Memory B cell (primary cell): Measurements from ENCODE around the gene ACTL7B.

Experiments
- ATAC-seq: fragments of 150-1000 bp; cut with Tn5 transposase; 2 replicates; pipeline ENCODE4 v1.10.0; 2021; ENCODE audit warnings: low read depth, mild to moderate bottlenecking, moderate library complexity
- DNase-seq, 2 donors: peaks; one replicate each; pipeline ENCODE4 v3.0.0; 2022; ENCODE audit warnings: low spot score in 2 of 2
- H3K27ac Mint-ChIP-seq: one replicate; pipeline ENCODE4 v1.8.0; 2022; ENCODE audit warnings: mild to moderate bottlenecking, moderate library complexity, mixed read lengths
- H3K27me3 Mint-ChIP-seq: one replicate; pipeline ENCODE4 v1.8.0; 2022; ENCODE audit warnings: mixed read lengths
- H3K36me3 Mint-ChIP-seq: one replicate; pipeline ENCODE4 v1.8.0; 2022; ENCODE audit warnings: mild to moderate bottlenecking, mixed read lengths
- H3K4me1 Mint-ChIP-seq: one replicate; pipeline ENCODE4 v1.8.0; 2022; ENCODE audit warnings: mixed read lengths
- H3K4me3 Mint-ChIP-seq: one replicate; pipeline ENCODE4 v1.8.0; 2022; ENCODE audit warnings: mild to moderate bottlenecking, moderate library complexity, mixed read lengths
- H3K9me3 Mint-ChIP-seq: one replicate; pipeline ENCODE4 v1.8.0; 2022; ENCODE audit warnings: mixed read lengths

The ACTL7B gene

GRCh38 chr9:108882052-108882888 lies 26.5 kb upstream of the ACTL7B start:
- no peaks in the 10 kb centered on the region for H3K4me1 Mint-ChIP-seq
- no peak overlapping the region for H3K4me3 Mint-ChIP-seq
- no peaks in the 10 kb centered on the region for H3K9me3 Mint-ChIP-seq
- ATAC-seq (no peak), DNase-seq (no peak)
- H3K36me3 Mint-ChIP-seq, result peaks cover 41% of the 10 kb centered on the region
- H3K27ac Mint-ChIP-seq, result peak overlapping the region; percentile 67
- H3K27me3 Mint-ChIP-seq, result no peaks in the 10 kb centered on the region

- Mint-ChIP-seq H3K4me3 (no peak overlapping the region), H3K9me3 (no peaks in the 10 kb centered on the region), H3K36me3 (peaks cover 47% of the 10 kb centered on the region), H3K27me3 (no peaks in the 10 kb centered on the region), H3K4me1 (no peaks in the 10 kb centered on the region), H3K27ac (no peak overlapping the region)
- no peak for DNase-seq
- ATAC-seq, result no peak
Measured at GRCh38 chr9:108880738-108881316, 25.0 kb upstream of the ACTL7B start.

GRCh38 chr9:108877524-108877923 lies 21.7 kb upstream of the ACTL7B start:
- DNase-seq (no peak), ATAC-seq (no peak)
- no peaks in the 10 kb centered on the region for H3K4me1 Mint-ChIP-seq
- peaks cover 43% of the 10 kb centered on the region for H3K36me3 Mint-ChIP-seq
- H3K27me3 Mint-ChIP-seq, result no peaks in the 10 kb centered on the region
- no peak overlapping the region for H3K27ac Mint-ChIP-seq
- H3K9me3 Mint-ChIP-seq, result no peaks in the 10 kb centered on the region
- H3K4me3 Mint-ChIP-seq, result no peak overlapping the region

DNA sequence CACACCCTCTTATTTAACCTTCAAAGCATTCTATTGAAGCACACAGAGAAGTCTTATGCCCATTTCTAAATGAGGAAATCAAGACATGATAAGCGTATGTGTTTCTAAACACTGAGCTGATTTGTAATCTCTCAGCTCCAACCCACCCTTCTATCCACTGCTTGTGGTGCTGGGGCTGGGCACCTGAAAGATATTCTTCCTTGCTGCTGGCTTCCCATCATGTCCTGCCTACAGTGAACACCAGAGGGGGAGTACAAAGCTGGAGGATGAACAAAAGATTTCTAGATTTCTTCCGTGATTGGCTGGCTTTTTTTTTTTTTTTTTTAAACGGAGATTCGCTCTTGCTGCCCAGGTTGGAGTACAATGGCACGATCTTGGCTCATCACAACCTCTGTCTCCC lies 20.6 kb upstream of the ACTL7B start:
- no peaks in the 10 kb centered on the region for H3K4me1 Mint-ChIP-seq
- H3K9me3 Mint-ChIP-seq, result peaks cover 2% of the 10 kb centered on the region
- H3K36me3 Mint-ChIP-seq, result peaks cover 45% of the 10 kb centered on the region
- H3K27ac Mint-ChIP-seq, result no peak overlapping the region
- ATAC-seq (no peak), DNase-seq (no peak)
- H3K4me3 Mint-ChIP-seq, result no peak overlapping the region
- H3K27me3 Mint-ChIP-seq, result no peaks in the 10 kb centered on the region

DNA sequence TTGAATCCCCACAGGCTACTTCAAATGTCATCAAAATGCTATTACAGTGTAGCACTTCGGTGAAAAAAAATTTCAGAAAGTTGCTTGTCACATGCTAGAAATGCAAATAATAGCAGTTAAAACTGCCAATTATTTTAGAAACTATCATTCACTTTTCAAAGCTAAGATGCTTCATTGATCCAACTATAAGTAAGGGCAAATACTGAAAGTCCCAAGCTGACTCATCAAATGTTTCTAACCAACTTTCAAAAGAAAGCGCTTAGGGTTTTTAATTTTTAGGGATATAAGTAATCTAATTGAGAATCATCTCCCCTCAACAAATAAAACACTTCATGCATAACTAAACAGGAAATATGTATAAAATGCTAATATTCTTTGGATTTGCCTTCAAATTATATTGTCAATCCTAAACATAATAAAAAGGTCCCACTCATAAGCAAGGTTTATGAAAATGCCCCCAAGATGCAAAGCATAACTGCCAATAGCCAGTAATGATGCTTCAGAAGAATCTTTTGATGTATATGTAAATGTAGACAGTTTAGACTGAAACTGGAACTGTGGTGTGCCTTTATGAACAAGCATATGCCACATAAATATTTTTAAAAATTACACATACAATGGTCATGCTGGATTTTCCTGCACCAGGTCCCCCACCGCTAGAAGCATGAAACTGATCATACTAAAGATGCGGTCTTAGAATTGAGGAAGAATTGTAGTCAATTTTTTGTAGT lies 18.4 kb upstream of the ACTL7B start:
- DNase-seq (no peak), ATAC-seq (no peak)
- peaks cover 40% of the 10 kb centered on the region for H3K36me3 Mint-ChIP-seq

GRCh38 chr9:108869092-108869725 lies 13.4 kb upstream of the ACTL7B start:
- no peak for DNase-seq
- H3K27ac Mint-ChIP-seq, result peak overlapping the region; percentile 6
- H3K36me3 Mint-ChIP-seq, result peaks cover 30% of the 10 kb centered on the region
- H3K4me1 Mint-ChIP-seq, result no peaks in the 10 kb centered on the region
- ATAC-seq, result no peak
- peaks cover 2% of the 10 kb centered on the region for H3K9me3 Mint-ChIP-seq
- H3K27me3 Mint-ChIP-seq, result no peaks in the 10 kb centered on the region
- no peak overlapping the region for H3K4me3 Mint-ChIP-seq

More for the DNA sequence above, 18.4 kb upstream of the ACTL7B start:
- Mint-ChIP-seq H3K4me1 (no peaks in the 10 kb centered on the region), H3K27ac (peak overlapping the region; percentile 39), H3K4me3 (no peak overlapping the region), H3K9me3 (peaks cover 2% of the 10 kb centered on the region), H3K27me3 (no peaks in the 10 kb centered on the region)

- DNase-seq (no peak), ATAC-seq (no peak)
- H3K4me3 Mint-ChIP-seq, result no peak overlapping the region
- H3K27ac Mint-ChIP-seq, result no peak overlapping the region
- H3K36me3 Mint-ChIP-seq, result peaks cover 30% of the 10 kb centered on the region
- H3K9me3 Mint-ChIP-seq, result peaks cover 2% of the 10 kb centered on the region
- H3K4me1 Mint-ChIP-seq, result no peaks in the 10 kb centered on the region
- H3K27me3 Mint-ChIP-seq, result no peaks in the 10 kb centered on the region
Measured at GRCh38 chr9:108867829-108868228, 12.0 kb upstream of the ACTL7B start.

DNA sequence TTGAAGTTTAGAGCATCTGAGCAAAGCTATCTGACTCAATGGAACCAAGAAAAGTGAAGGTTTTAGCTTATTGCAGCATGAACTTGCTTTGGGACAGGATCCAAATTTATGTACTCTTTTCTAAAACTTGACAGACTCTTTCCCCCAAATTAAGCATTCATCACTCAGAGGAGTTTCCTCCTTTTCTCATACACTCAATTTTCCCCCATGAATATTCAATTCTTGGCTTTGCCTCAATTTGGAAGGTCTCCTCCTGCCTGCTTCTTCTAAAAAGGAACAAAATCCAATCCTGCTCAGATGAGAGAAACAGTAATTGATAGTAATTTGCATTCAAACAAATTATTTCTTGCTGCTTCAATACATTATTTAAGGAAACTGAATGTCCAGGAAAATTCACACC lies 11.3 kb upstream of the ACTL7B start:
- ATAC-seq (no peak), DNase-seq (no peak)
- no peaks in the 10 kb centered on the region for H3K4me1 Mint-ChIP-seq
- H3K36me3 Mint-ChIP-seq, result peaks cover 30% of the 10 kb centered on the region
- no peak overlapping the region for H3K4me3 Mint-ChIP-seq
- peak overlapping the region; percentile 33 for H3K27ac Mint-ChIP-seq
- H3K27me3 Mint-ChIP-seq, result no peaks in the 10 kb centered on the region
- H3K9me3 Mint-ChIP-seq, result peaks cover 2% of the 10 kb centered on the region

DNA sequence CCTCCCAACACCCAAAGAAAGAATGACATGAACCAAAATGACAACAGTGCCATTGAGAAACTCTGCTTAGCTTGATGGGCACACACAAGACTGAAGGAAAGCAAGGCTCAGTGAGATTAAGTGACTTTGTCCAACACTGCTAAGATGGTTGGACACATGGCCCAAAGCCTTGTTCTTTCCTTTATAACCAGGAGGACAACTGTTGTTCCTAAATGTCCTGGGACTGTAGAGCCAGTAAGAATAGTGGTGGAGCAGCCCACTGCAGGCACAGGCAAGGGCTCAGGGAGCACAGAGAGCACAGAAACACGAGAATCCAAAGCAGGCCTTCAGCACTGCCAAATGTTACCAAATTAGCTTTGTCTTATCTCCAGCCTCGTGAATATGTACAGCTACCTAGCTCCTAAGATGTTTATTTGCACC lies 10.2 kb upstream of the ACTL7B start:
- no peaks in the 10 kb centered on the region for H3K9me3 Mint-ChIP-seq

DNA sequence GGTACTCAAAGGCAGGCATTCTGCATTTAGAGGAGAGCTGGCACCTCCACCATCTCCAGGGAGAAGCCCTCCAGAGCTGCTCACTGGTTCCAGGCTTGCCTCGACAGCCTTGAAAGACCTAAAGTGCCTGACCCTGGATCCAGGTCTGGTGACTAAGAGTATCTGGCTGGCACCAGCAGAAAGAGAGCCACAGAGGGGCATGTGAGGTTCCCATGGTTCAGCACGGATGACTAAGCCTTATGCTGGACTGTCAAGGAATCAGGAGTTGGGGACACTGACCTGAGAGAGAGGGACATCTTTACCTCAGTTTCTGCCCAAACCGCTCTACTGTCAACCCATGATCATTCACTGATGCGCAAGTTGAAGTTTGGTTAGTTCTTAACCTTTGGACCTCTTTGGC lies 9.3 kb upstream of the ACTL7B start:
- Mint-ChIP-seq H3K27me3 (no peaks in the 10 kb centered on the region), H3K27ac (no peak overlapping the region), H3K36me3 (peaks cover 14% of the 10 kb centered on the region), H3K9me3 (no peaks in the 10 kb centered on the region), H3K4me3 (no peak overlapping the region), H3K4me1 (no peaks in the 10 kb centered on the region)
- no peak for DNase-seq
- ATAC-seq, result no peak

More for the DNA sequence above, 10.2 kb upstream of the ACTL7B start:
- Mint-ChIP-seq H3K27me3 (no peaks in the 10 kb centered on the region), H3K36me3 (peaks cover 20% of the 10 kb centered on the region), H3K4me1 (no peaks in the 10 kb centered on the region), H3K4me3 (no peak overlapping the region), H3K27ac (peak overlapping the region; percentile 4)
- no peak for ATAC-seq
- no peak for DNase-seq

DNA sequence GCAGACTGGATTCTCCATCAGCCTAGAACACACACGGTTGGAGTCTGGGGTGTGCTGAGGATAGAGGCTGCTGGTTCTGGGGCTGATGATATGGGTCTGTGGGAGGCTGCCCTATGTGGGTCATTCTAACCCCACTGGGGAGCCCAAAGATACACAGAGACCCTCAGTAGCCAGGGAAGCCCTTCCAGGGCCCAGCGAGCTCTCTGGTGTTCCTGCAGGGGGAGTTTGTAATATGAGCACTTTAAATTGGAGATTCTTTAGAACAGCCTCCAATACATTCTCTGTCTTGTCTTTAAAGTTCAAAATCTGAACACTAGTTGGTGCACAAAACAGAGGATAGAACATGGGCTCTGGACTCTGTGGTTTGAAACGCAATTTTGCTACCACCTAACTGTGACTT lies 8.7 kb upstream of the ACTL7B start:
- Mint-ChIP-seq H3K9me3 (no peaks in the 10 kb centered on the region), H3K27me3 (no peaks in the 10 kb centered on the region), H3K4me1 (no peaks in the 10 kb centered on the region), H3K4me3 (no peak overlapping the region), H3K36me3 (peaks cover 14% of the 10 kb centered on the region), H3K27ac (no peak overlapping the region)
- DNase-seq (no peak), ATAC-seq (no peak)

GRCh38 chr9:108863891-108864290 lies 8.1 kb upstream of the ACTL7B start:
- H3K27me3 Mint-ChIP-seq, result no peaks in the 10 kb centered on the region
- H3K9me3 Mint-ChIP-seq, result no peaks in the 10 kb centered on the region
- H3K4me1 Mint-ChIP-seq, result no peaks in the 10 kb centered on the region
- no peak overlapping the region for H3K27ac Mint-ChIP-seq
- no peak for DNase-seq
- H3K36me3 Mint-ChIP-seq, result peaks cover 11% of the 10 kb centered on the region
- no peak overlapping the region for H3K4me3 Mint-ChIP-seq
- ATAC-seq, result no peak

GRCh38 chr9:108861997-108862396 lies 6.2 kb upstream of the ACTL7B start, which contains the start of gene ACTL7A:
ACTL7A (plus strand) TSS chr9:108862266; CDS start chr9:108862323, 57 bp downstream.
- H3K4me3 Mint-ChIP-seq, result no peak within 1 kb of the TSS
- DNase-seq (no peak), ATAC-seq (no peak)
- H3K36me3 Mint-ChIP-seq, result no peaks in the 10 kb centered on the region
- H3K4me1 Mint-ChIP-seq, result no peaks in the 10 kb centered on the region
- H3K27ac Mint-ChIP-seq, result no peak within 1 kb of the TSS
- H3K27me3 Mint-ChIP-seq, result peaks cover 1% of the 10 kb centered on the region
- H3K9me3 Mint-ChIP-seq, result peaks cover 1% of the 10 kb centered on the region

- Mint-ChIP-seq H3K36me3 (no peaks in the 10 kb centered on the region), H3K4me3 (no peak overlapping the region), H3K9me3 (peaks cover 1% of the 10 kb centered on the region), H3K4me1 (no peaks in the 10 kb centered on the region), H3K27ac (no peak overlapping the region), H3K27me3 (peaks cover 2% of the 10 kb centered on the region)
- ATAC-seq (no peak), DNase-seq (no peak)
Measured at GRCh38 chr9:108861464-108861863, 5.7 kb upstream of the ACTL7B start.
